ENCODE measurements around the gene PRKCG.
"Not testable (repeated sequence)": the region's sequence is repeated elsewhere in the genome, so short reads cannot be mapped to it uniquely, and the experiment has no call there.

Gene PRKCG

DNA sequence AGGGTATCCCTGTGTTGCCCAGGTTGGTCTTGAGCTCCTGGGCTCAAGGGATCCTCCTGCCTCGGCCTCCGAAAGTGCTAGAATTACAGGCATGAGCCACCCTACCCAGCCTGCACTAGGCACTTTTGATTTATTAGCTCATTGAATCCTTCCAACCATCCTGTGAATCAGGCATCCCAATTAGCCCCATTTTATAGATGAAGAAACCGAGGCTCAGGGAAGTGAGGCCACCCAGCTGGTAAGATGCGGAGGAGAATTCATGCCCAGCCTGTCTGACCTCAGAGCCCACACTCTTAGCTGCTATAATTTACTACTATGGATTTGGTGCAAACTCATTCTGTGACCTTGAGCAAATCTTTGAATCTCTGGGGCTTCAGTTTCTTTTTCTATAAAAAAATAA lies 62.9 kb downstream of the PRKCG start:
- DNase-seq: no peak

DNA sequence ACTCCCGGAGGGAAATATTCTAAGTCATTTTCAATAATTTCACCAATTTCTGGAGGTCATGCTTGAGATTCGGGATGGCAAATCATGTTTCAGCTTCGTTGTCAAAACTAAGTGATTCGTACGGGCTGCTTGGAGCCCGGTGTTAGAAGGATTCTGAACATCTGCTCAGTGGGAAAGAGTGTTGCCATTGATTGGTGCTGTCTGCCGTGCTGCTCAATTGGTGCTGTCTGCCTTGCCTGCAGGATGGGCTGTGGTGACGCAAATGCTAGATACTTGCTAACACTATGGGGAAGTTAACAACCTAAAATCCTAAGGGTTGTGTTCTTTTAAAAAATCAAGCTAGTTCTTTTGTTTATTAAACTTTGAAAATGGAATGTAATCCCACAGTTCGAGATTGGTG lies 63.4 kb downstream of the PRKCG start:
- no peak for DNase-seq

DNA sequence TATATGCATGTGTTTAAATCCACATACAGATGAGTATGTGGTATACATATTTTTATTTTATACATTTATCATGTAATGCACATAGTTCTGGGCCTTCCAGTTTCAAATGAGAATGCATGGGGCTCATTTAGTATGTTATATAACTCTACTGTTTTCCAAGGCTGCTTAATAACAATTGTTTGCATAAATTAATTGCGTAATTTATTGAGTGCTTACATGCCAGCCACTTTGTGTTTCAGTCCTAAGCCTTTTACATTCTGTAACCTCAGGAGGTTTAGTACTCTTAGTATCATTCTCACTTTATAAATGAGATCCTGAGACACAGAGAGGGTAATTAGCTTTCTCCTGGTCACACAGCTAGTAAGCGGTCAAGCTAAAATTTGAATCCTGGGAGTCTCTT lies 64.0 kb downstream of the PRKCG start:
- no peak for DNase-seq

DNA sequence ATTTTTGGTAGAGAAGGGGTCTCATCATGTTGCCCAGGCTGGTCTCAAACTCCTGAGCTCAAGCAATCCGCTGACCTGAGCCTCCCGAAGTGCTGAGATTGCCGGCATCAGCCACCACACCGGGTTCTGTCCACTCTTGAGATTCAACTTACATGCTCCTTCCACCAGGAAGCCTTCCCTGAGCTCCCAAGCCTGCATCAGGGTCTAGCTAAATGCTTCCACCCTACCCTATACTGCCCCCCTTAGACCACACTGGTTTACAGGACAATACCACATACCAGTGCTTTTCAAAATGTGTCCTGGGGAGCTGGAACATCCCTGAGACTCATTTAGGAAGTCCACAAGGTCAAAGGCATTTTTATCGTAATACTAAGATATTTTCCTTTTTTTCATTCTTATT lies 65.6 kb downstream of the PRKCG start:
- no peak for DNase-seq

DNA sequence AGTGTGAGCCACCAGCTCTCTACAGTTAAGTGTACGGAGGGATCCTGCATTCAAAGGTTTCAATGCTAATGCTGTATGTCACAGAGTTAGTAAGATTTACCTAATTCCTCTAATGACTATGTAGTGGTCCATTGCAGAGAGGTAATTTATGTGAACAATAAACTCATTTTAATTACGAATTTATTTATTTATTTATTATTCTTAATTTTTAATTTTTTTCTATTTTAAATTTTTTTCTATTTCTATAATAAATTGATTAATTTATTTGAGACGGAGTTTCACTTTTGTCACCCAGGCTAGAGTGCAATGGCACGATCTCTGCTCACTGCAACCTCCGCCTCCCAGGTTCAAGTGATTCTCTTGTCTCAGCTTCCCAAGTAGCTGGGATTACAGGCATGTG lies 66.6 kb downstream of the PRKCG start:
- not testable (repeated sequence) for DNase-seq

DNA sequence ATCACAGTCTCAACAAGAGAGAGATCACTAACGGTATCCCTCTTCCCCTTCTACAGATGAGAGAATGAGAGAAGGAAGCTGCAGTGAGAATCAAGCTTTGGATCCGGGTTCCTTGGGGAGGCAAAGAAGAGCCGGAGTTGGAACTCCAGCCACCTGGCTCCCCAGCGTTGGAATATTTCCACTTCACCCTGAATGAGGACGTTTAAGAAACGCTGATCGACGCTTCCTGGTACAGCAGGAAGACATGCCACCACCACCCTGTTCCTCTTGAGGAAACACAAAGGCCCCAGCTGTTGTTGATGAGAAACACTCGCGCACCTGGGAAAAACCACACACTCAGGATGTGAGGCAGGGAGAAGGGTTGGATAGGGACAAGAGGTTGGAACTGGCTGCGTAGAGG lies 69.4 kb downstream of the PRKCG start:
- DNase-seq: no peak

DNA sequence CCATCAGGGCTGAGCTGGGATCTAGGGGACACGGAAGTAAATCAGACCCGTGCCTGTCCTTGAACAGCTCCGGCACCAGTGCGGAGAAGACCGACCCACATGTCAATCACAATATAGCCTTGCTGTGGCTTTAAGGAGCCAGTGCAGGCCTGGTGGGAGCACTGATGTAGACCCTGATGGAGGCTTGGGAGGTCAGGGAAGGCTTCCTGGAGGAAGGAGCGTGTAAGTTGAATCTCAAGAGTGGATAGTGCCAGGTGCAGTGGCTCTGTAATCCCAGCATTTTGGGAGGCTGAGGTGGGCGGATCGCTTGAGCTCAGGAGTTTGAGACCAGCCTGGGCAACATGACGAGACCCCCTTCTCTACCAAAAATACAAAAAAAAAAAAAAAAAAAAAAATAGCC lies 70.0 kb downstream of the PRKCG start:
- no peak for DNase-seq

DNA sequence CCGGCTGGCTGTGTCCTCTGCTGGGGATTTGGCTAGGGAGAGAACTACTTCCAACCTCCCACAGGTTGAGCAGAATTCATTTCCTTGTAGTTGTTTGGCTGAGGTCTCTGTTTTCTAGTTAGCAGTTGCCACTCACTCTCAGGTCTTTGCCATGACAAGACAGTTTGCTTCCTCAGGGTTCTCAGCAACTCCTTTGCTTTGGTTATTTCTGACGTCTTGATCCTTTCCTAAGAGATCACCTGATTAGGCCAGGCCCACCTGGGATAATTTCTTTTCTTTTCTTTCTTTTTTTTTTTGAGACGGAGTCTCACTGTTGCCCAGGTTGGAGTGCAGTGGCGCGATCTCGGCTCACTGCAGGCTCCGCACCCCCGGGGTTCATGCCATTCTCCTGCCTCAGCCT lies 71.4 kb downstream of the PRKCG start:
- no peak for DNase-seq
